NCI-H69 (cell line): ENCODE results near the gene RFFL.
"Not testable (repeated sequence)": the region's sequence is repeated elsewhere in the genome, so short reads cannot be mapped to it uniquely, and the experiment has no call there.

Source experiments
- DNase-seq: peaks from one replicate; lab custom pipeline; 2025; lab: John Stamatoyannopoulos, UW

The RFFL gene

DNA sequence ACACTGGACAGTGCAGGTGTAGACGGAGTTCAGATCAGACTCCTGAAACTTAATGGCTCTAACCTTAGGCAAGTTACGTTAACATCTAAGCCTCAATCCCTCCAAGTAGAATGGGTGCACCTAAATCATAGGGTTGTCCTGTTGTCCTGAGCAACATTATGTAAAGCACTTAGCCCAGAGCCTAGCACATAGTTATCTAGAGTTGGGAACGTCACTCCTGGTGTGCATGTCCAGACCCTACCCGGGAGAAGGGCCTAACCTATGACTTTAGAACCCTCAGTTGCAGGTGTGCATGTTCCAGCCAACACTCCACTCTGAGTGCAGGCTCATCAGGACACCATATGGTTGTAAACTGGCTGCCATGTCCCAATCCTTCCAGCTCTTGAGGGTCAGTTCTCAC lies 57.2 kb downstream of the RFFL start:
- DNase-seq = no peak

GRCh38 chr17:35003778-35004177 lies 59.7 kb downstream of the RFFL start:
- no peak for DNase-seq

- no peak for DNase-seq
Measured at GRCh38 chr17:35002876-35003551, 60.5 kb downstream of the RFFL start.

DNA sequence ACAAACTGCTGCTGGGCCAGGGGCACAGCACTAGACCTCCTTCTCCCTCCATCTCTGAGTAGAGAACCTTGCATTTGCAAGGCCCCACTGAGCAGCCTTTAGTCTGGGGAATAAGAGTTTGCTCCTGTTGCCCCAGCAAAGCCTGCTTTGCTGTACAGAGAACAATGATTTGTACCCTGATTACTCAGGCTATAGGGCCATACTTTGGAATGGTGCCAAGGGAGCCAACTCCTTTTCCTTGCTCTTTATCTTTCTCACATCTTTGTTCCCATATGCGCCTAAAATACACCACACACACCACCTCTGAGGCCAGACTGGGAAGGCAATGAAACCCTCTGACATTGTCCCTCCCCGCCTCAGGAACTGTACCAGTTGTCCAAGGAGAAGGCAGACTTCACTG lies 62.0 kb downstream of the RFFL start:
- no peak for DNase-seq

GRCh38 chr17:35000965-35001364 lies 62.5 kb downstream of the RFFL start:
- not testable (repeated sequence) for DNase-seq

GRCh38 chr17:34999456-34999855 lies 64.1 kb downstream of the RFFL start:
- no peak for DNase-seq

GRCh38 chr17:34998205-34998604 lies 65.3 kb downstream of the RFFL start:
- DNase-seq = peak; percentile 81

DNA sequence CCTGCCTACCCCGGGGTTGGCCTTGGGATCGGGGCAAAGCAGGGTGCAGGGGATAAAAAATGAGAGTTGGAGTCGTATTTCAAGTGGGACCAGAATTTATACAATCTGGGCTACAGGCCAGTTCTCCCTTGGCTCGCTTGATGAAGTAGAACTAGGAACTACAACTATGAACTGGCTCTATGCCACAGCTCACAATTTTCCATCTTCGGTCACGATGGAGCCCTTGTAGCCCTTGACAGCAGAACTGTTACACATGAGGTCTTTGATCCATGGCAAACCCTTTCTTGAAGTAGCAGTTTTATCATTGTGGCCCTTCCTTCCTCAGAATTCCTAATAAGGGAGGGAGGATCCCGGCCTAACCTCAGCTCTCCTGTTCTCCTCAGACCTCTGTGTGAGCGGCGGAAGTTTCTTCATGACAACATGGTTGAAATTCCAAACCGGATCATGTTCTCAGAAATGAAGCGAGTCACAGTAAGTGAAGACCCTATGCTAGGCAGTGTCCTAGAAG lies 66.1 kb downstream of the RFFL start:
- DNase-seq = no peak

DNA sequence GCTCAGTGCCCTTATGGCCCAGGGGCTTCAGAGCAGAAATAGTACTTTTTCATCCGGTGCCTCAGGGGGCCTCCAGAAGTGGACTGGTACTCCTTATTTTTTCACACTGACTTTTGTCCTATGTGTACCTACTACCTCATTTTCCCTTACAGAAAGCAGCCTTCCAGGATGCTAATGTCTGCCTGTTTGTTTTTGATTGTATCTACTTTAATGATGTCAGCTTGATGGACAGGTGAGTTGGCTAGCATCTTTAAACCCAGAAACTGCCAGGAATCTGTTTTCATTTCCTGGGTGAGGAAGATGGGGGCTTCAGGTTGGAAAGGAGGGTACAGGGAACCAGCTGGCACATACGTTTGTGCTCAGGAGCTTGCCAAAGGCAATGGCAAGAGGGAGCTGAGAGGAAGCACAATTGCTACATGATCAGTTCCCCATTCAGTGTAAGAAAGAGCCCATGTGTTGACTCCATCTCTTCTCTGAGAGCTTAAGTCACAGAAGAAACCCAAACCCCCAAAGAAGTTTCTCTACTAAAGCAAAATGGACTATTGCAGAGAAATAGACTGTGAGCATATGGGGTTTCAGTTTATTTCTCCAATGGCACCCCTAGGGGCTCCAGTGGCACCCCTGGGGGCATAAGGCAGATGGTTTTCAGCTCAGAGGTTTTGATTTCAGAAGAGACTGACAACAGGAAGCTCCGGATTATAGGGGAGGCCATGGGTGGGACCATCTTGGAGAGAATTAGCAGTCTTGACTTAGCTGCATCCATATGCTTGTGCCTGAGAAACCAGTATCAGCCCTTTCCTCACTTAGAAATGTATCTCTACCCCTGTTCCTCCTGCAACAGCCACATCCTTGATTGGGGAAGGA lies 66.9 kb downstream of the RFFL start:
- DNase-seq = peak; percentile 19

DNA sequence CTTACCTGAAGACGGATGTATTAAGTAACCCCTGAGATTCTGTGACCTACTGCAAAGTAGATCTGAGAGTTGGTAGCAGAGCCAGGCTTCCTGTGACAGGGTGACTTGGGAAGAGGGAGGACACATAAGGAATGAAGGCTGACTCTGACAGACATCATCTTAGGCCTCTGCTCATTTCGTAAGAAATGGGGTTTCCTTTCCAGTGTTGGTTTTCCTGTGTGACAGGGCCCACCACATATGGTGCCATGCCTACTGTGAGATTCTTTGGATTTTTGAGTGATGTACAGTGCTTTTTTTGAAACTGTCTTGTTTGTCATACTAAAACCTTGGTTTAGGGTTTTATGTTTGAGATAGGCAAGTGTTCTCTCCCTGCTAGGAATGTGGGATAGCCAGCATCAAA lies 70.5 kb downstream of the RFFL start:
- DNase-seq = no peak

DNA sequence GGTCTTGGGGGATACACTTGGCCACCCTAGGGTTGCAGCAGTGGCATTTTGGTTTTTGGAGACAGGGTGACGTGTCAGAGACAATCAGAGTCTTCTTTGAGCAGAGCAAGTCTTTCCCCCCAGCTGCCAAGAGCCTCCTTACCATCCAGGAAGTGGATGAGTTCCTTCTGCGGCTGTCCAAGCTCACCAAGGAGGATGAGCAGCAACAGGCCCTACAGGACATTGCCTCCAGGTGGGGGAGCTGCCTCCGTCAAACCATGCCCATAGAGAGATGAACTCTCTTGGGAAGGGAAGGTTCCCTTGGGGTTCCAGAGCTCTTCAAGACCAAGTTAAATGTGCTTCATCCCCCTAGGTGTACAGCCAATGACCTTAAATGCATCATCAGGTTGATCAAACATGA lies 71.9 kb downstream of the RFFL start:
- no peak for DNase-seq

DNA sequence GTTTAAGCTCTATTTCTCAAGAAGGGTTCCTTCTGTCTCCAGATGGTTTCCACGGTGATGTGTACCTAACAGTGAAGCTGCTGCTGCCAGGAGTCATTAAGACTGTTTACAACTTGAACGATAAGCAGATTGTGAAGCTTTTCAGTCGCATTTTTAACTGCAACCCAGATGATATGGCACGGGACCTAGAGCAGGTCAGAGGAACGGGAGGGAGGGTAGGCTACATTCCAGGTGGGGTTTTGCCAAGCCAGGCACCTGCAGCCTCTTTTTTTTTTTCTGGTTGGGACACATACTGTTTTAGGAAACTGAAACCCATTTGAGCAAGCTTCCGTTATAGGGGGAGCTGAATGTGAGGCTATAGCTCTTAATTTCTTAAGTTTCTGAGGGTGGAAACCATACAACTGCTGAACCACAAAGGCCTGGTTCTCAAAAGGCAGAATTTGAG lies 72.6 kb downstream of the RFFL start:
- no peak for DNase-seq

- DNase-seq = no peak
Measured at GRCh38 chr17:34989473-34989872, 74.0 kb downstream of the RFFL start.

DNA sequence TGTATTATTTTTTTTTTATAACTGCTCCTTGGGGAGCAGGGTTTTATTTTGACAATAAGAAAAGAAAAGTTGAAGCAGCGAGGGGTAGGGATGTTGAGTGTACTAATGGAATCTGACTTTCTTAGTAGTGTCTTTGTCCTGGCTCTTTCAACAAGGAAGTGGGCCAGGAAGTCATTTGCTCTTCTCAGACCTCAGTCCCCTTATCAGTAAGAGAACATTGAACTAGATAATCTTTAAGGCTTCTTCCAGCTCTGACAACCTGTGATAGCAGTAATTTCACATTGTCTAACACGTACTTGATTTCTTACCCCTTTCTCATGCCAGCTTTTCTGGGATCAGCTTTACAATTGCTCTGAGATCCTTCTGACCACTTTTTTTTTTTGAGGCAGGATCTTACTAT lies 74.9 kb downstream of the RFFL start:
- no peak for DNase-seq

DNA sequence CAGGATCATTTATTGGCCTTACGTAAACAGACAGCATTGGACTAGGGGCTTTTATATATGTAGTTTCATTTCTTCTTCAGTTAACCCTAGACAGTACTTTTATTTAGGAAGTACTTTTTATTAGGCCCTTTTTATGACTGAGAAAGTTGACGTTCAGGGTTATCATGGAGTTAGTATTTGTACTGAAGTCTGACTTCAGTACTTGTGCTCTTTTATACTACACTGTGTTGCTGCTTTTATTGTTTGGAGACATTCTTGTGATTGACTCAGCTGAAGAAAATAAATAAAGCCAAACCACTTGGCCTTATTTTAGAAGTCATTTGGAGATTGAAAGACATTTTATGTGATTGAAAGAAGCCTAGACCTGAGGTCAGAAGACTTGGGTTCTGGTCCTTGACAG lies 76.3 kb downstream of the RFFL start:
- no peak for DNase-seq

- peak; percentile 89 for DNase-seq
Measured at GRCh38 chr17:34981538-34982241, 81.8 kb downstream of the RFFL start.

GRCh38 chr17:34980681-34981537 lies 82.6 kb downstream of the RFFL start:
- DNase-seq = peak; percentile 95

- DNase-seq = peak; percentile 97
Measured at GRCh38 chr17:34980353-34980680, 83.2 kb downstream of the RFFL start, which contains the start of gene LIG3. TSS of gene LIG3 (plus strand) at chr17:34980512. CDS start at chr17:34983006, 2,494 bp downstream.

- peak; percentile 61 for DNase-seq
Measured at GRCh38 chr17:34979650-34980352, 83.7 kb downstream of the RFFL start.

DNA sequence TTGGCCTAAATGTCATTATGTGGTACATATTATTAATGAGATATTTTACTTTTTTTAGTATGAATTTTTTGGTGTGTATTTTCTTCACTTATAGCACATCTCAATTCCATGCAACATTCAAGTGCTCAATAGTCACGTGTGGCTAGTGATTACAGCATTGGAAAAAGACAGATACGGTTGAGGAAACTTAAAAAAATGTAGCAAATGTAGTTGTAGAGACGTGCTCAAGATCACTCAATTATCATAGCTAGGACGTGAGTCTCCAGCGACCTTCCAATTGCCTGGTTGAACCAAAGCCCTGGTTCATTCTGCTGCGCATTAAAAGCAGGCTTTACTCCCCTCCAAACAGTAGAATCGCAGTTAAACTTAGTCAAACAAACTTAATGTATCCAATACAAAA lies 84.4 kb downstream of the RFFL start:
- DNase-seq = no peak
